CD4-positive, CD25-positive, alpha-beta regulatory T cell (primary cell): ENCODE data around the gene LMX1A. TPM values are rescaled to one million over a fixed set of nuclear protein-coding genes. Genes with fewer than 3 reads are reported as not detected.

Experiments used
- ATAC-seq, 2 donors: fragments of 150-1000 bp; cut with Tn5 transposase; one replicate each; pipeline ENCODE4 v1.10.0; 2021; ENCODE audit warnings: low read depth in 2 of 2, moderate number of reproducible peaks in 2 of 2, moderate library complexity in 1 of 2
- DNase-seq, 3 donors: peaks; one replicate each; pipeline versions ENCODE4 v3.0.0 to v3.0.0-alpha.2; 2012 to 2022; ENCODE audit warnings: mixed read lengths in 1 of 3
- H3K27ac ChIP-seq: one replicate; pipeline ENCODE4 v1.7.0; 2013; ENCODE audit warnings: mild to moderate bottlenecking, low read length; ENCODE audit not compliant: insufficient read depth, poor library complexity, severe bottlenecking
- H3K27me3 ChIP-seq: one replicate; pipeline ENCODE4 v1.7.0; 2013; ENCODE audit warnings: low read length; ENCODE audit not compliant: control insufficient read depth, insufficient read depth
- H3K36me3 ChIP-seq: one replicate; pipeline ENCODE4 v1.7.0; 2013; ENCODE audit warnings: mild to moderate bottlenecking, low read length, moderate library complexity; ENCODE audit not compliant: control insufficient read depth, insufficient read depth
- H3K4me1 ChIP-seq: 2 replicates; pipeline ENCODE4 v1.7.0; 2013; ENCODE audit warnings: mild to moderate bottlenecking, low read length; ENCODE audit not compliant: insufficient read depth, control insufficient read depth, poor library complexity, severe bottlenecking
- H3K4me3 ChIP-seq: one replicate; pipeline ENCODE4 v1.7.0; 2013; ENCODE audit warnings: low read depth, mild to moderate bottlenecking, low read length, moderate library complexity
- H3K9me3 ChIP-seq, 2 experiments: 1 replicate in 1 of 2; 2 replicates in 1 of 2; pipeline ENCODE4 v1.7.0; 2013; ENCODE audit warnings: low read length in 2 of 2, mild to moderate bottlenecking in 1 of 2, moderate library complexity in 1 of 2; ENCODE audit not compliant: control insufficient read depth in 2 of 2
- H3K27ac Mint-ChIP-seq, 3 donors: one replicate each; pipeline ENCODE4 v1.8.0; 2020 to 2022; ENCODE audit warnings: mild to moderate bottlenecking in 3 of 3, mixed read lengths in 3 of 3, moderate library complexity in 2 of 3
- H3K27me3 Mint-ChIP-seq: one replicate; pipeline ENCODE4 v1.8.0; 2022; ENCODE audit warnings: mild to moderate bottlenecking, mixed read lengths
- H3K36me3 Mint-ChIP-seq: one replicate; pipeline ENCODE4 v1.8.0; 2020; ENCODE audit warnings: mixed read lengths
- H3K4me1 Mint-ChIP-seq, 4 donors: one replicate each; pipeline ENCODE4 v1.8.0; 2020 to 2022; ENCODE audit warnings: mixed read lengths in 4 of 4, mild to moderate bottlenecking in 1 of 4
- H3K4me3 Mint-ChIP-seq, 4 donors: one replicate each; pipeline ENCODE4 v1.8.0; 2020 to 2022; ENCODE audit warnings: mild to moderate bottlenecking in 4 of 4, mixed read lengths in 4 of 4, moderate library complexity in 3 of 4
- H3K9me3 Mint-ChIP-seq, 7 donors: one replicate each; pipeline ENCODE4 v1.8.0; 2020 to 2022; ENCODE audit warnings: mixed read lengths in 7 of 7, mild to moderate bottlenecking in 3 of 7, moderate library complexity in 2 of 7
- polyA plus RNA-seq, 4 donors: library from polyadenylated mRNA; unstranded; fragments of 300-500 nt; fragmentation: Illumina TruSeq; gene quantifications; one replicate each; pipeline ENCODE4 v1.2.3, GENCODE V29; 2021
- total RNA-seq: library from RNA; stranded (reverse); gene quantifications from one replicate; pipeline ENCODE4 v1.2.3, GENCODE V29; 2022

Gene LMX1A
- total and polyA plus RNA-seq, 5 donors from 2014 or later, result not detected

DNA sequence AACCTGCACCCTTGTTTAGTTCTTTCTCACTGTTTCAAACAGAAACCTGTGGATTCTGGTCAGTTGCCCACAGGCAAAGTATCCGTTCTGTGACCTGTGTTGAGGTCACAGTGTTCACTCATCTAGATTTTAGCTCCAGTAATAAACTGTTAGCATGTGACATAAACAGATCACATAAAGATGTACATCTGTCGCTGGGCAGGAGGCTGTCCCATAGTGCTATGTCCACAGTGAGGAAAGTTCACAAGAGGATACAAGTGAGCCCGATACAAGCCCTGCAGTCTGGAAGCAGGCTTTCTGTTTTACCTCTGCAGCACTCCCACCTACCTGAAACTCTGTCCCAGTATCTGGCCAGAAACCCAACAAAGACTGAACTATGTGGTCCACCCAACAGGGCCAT is 28.4 kb downstream of the LMX1A start:
- Histone ChIP-seq H3K36me3 (no peaks in the 10 kb centered on the region), H3K4me1 (no peaks in the 10 kb centered on the region), H3K4me3 (no peak overlapping the region), H3K27ac (no peak overlapping the region), H3K27me3 (peaks cover 8% of the 10 kb centered on the region), H3K9me3 (no peaks in the 10 kb centered on the region)
- ATAC-seq (no peak), DNase-seq (no peak)
- Mint-ChIP-seq H3K27ac (no peak overlapping the region), H3K36me3 (no peaks in the 10 kb centered on the region), H3K9me3 (peaks cover 0 to 5% (median 0%) of the 10 kb centered on the region in 7 donors), H3K27me3 (peaks cover 43% of the 10 kb centered on the region), H3K4me1 (no peaks in the 10 kb centered on the region), H3K4me3 (no peak overlapping the region)

DNA sequence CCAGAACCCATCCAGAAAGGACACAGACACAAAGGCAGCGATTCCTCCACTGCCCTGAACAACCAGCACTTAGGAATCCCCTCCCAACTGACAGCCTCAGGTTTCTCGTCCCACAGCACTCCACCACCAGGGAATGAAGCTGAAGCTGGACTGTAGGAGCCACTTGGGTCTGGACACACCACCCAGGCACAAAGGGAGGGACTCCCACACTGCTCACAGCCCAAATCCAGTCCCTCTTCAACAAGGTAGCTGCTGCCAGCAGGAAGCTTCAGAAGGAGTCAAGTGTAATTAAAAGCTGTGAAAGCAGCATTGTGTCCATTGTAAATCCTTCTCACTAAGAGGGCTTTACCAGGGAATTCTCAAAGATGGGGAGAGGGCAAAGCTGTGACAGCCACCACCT is 29.0 kb downstream of the LMX1A start:
- H3K27me3 ChIP-seq, result peaks cover 8% of the 10 kb centered on the region
- no peaks in the 10 kb centered on the region for H3K36me3 ChIP-seq
- H3K27me3 Mint-ChIP-seq, result peaks cover 48% of the 10 kb centered on the region
- H3K36me3 Mint-ChIP-seq, result no peaks in the 10 kb centered on the region
- no peak overlapping the region for H3K27ac ChIP-seq
- H3K4me3 Mint-ChIP-seq, result no peak overlapping the region
- no peaks in the 10 kb centered on the region for H3K4me1 Mint-ChIP-seq
- no peaks in the 10 kb centered on the region for H3K4me1 ChIP-seq
- peaks cover 0 to 5% (median 0%) of the 10 kb centered on the region in 7 donors for H3K9me3 Mint-ChIP-seq
- no peak overlapping the region for H3K4me3 ChIP-seq
- DNase-seq, result no peak
- H3K27ac Mint-ChIP-seq, result no peak overlapping the region
- H3K9me3 ChIP-seq, result no peaks in the 10 kb centered on the region
- ATAC-seq, result no peak

DNA sequence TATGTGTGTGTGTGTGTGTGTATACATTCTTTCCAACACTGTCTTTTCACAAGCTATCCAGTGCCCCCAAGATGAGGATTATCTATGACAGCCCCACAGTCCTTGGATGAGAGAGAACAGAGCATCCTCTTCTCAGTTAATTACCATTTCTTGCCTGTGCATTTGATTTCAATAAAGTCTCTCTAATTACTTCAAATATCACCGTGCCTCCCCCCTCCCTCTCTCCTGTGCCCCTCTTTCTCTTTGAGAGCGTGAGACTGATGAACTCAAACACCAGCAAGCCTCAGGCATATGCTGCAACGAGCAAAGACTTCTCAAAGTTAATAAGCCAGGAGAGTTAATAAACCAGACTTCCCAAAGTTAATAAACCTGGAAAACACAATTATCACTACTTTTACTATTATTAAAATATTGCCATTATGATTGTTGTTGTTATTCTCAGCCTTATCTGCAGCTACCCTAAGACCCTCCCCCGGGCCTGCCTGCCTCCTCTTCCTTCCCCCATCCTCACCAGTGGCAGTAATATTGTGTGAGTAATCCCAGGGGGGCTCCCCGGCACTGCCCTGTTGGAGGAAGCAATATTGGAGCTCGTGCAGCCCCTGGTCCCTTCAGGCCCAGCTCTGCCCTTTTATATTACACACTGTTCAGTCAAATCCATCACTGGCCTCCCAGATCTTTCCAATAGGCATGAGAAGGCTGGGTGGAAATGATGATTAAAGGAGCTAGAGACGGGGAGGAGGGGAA is 30.9 kb downstream of the LMX1A start:
- Mint-ChIP-seq H3K27ac (no peak overlapping the region), H3K27me3 (peaks cover 58% of the 10 kb centered on the region), H3K9me3 (peaks cover 0 to 6% (median 0%) of the 10 kb centered on the region in 7 donors), H3K4me3 (no peak overlapping the region), H3K36me3 (no peaks in the 10 kb centered on the region), H3K4me1 (no peaks in the 10 kb centered on the region)
- no peak overlapping the region for H3K4me3 ChIP-seq
- H3K9me3 ChIP-seq, result no peaks in the 10 kb centered on the region
- no peak for DNase-seq
- H3K4me1 ChIP-seq, result no peaks in the 10 kb centered on the region
- ATAC-seq, result no peak
- H3K36me3 ChIP-seq, result no peaks in the 10 kb centered on the region
- H3K27me3 ChIP-seq, result peaks cover 6% of the 10 kb centered on the region
- H3K27ac ChIP-seq, result no peak overlapping the region

DNA sequence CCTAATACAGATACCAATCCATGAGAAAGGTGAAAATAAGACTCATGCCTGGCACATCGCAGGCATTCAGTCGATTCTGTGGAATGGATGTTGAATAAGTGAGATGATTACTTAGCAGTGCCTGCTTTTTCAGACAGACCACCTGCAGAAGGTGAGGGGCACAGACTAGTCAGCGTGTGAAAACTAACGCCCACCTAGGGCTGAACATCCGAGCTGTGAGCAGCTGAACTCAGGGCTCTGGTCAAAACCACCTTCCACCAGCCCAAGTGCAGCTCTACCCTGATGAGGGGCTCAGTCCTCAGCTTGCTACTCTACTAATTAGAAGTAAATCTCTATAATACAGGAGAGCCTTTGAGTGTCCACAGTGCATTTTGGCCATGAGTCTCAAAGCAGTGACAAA is 32.5 kb downstream of the LMX1A start:
- Histone ChIP-seq H3K27ac (no peak overlapping the region), H3K27me3 (peaks cover 4% of the 10 kb centered on the region), H3K4me1 (no peaks in the 10 kb centered on the region), H3K4me3 (no peak overlapping the region), H3K9me3 (no peaks in the 10 kb centered on the region), H3K36me3 (no peaks in the 10 kb centered on the region)
- H3K27ac Mint-ChIP-seq, result no peak overlapping the region
- peaks cover 0 to 6% (median 0%) of the 10 kb centered on the region in 7 donors for H3K9me3 Mint-ChIP-seq
- no peak for DNase-seq
- H3K27me3 Mint-ChIP-seq, result peaks cover 60% of the 10 kb centered on the region
- ATAC-seq, result no peak
- H3K4me1 Mint-ChIP-seq, result no peaks in the 10 kb centered on the region
- H3K36me3 Mint-ChIP-seq, result no peaks in the 10 kb centered on the region
- no peak overlapping the region for H3K4me3 Mint-ChIP-seq

DNA sequence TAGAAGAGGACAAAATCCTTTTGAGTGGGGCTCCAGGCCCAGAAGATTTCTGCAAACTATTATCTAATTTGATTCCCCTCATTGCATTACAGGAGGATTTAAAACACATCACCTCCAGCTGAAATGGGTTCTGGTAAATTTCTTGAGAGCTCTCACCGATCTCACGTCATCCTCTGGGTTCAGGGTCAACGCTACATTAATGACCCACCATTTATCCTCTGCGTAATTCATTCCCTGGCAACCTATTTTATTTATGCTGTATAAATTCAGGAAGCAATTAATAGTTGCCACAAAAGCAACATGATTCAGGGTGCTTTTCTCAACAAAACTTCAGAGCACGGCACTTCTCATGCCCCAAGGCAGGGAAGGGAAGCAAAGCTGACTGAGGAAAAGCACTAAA is 38.9 kb downstream of the LMX1A start:
- no peaks in the 10 kb centered on the region for H3K4me1 ChIP-seq
- H3K27me3 ChIP-seq, result no peaks in the 10 kb centered on the region
- H3K27ac ChIP-seq, result no peak overlapping the region
- Mint-ChIP-seq H3K27me3 (peaks cover 36% of the 10 kb centered on the region), H3K4me1 (no peaks in the 10 kb centered on the region), H3K9me3 (peaks cover 0 to 4% (median 1%) of the 10 kb centered on the region in 7 donors), H3K27ac (no peak overlapping the region), H3K36me3 (no peaks in the 10 kb centered on the region), H3K4me3 (no peak overlapping the region)
- no peak overlapping the region for H3K4me3 ChIP-seq
- no peaks in the 10 kb centered on the region for H3K36me3 ChIP-seq
- ATAC-seq (no peak), DNase-seq (no peak)
- H3K9me3 ChIP-seq, result no peaks in the 10 kb centered on the region

DNA sequence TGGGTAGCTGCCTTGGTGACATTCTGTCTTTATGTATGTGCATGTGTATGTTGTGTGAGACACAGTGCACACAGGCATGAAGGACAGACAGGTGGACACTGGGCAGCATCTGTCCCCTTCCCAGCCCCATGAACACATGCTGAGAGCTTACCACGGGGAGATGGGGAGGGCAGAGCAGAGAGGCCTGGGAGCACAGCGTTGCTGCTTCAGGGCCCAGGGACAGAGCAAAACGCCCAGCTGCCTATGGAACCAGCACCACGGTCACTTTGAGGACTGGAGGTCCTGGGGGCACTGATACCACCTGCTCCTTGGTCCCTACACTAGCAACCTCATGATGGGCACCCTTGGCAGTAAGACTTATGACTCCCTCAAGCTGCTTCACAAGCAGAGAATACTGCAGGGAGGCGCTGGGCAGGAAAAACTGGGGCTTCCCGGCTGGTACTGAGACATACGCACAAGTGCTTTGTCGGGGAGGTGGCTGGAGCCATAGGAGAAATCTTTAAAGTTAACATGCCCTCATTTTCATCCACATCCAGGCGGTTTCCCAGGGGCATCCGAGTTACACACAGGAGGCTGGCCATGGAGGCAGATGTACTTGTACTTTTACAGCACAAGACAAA is 40.3 kb downstream of the LMX1A start:
- H3K27me3 Mint-ChIP-seq, result peaks cover 27% of the 10 kb centered on the region
- no peak overlapping the region for H3K27ac ChIP-seq
- H3K4me3 Mint-ChIP-seq, result no peak overlapping the region

DNA sequence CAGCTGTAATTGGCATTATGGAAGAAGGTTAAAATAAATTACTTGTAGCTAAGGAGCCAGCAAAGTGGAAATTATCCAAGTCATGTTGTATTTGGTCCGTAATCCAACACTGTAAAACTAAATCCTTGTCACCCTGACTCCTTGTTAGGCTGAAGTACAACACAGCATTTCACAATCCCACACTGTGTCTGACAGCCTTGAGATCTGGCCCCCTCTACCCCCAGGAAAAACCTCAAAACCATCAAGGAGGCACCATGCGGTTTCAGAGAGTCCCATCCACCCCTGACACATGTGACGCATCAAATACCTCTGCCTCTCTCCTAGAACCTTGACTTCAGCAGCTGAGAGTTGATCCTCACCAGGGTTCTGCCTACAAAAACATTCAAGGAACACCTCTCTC is 41.0 kb downstream of the LMX1A start:
- Histone ChIP-seq H3K27ac (no peak overlapping the region), H3K27me3 (no peaks in the 10 kb centered on the region), H3K4me3 (no peak overlapping the region), H3K9me3 (no peaks in the 10 kb centered on the region), H3K36me3 (no peaks in the 10 kb centered on the region), H3K4me1 (no peaks in the 10 kb centered on the region)
- Mint-ChIP-seq H3K9me3 (peaks cover 0 to 5% (median 0%) of the 10 kb centered on the region in 7 donors), H3K36me3 (no peaks in the 10 kb centered on the region), H3K4me1 (no peaks in the 10 kb centered on the region), H3K4me3 (no peak overlapping the region), H3K27ac (no peak overlapping the region), H3K27me3 (peaks cover 26% of the 10 kb centered on the region)
- ATAC-seq (no peak), DNase-seq (no peak)

More for the DNA sequence above, 40.3 kb downstream of the LMX1A start:
- no peak overlapping the region for H3K27ac Mint-ChIP-seq
- DNase-seq, result no peak
- Histone ChIP-seq H3K4me1 (no peaks in the 10 kb centered on the region), H3K27me3 (no peaks in the 10 kb centered on the region), H3K4me3 (no peak overlapping the region), H3K9me3 (no peaks in the 10 kb centered on the region), H3K36me3 (no peaks in the 10 kb centered on the region)
- H3K9me3 Mint-ChIP-seq, result peaks cover 0 to 5% (median 0%) of the 10 kb centered on the region in 7 donors
- no peaks in the 10 kb centered on the region for H3K36me3 Mint-ChIP-seq
- no peak for ATAC-seq
- no peaks in the 10 kb centered on the region for H3K4me1 Mint-ChIP-seq

DNA sequence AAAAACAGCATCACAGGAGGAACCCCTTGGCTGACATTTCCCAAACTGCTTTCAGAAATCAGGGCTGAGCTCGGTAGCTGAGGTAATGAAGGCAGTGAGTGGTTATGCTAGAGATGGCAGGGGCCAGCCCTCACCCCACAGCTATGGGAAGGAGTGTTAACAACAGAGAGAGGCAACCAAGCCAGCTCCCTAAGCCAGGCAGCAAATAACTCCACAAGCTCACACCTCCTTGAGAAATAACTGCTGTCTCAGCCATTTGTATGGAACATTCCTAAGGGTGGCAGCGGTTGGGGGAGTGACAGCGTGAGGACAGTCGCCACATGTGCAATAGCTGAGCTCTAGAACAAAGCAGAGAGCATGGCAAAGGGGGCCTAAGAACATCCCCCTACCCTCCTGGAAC is 42.6 kb downstream of the LMX1A start:
- H3K4me3 ChIP-seq, result no peak overlapping the region
- H3K9me3 ChIP-seq, result no peaks in the 10 kb centered on the region
- no peak for DNase-seq
- peaks cover 23% of the 10 kb centered on the region for H3K27me3 Mint-ChIP-seq
- no peaks in the 10 kb centered on the region for H3K4me1 ChIP-seq
- no peak overlapping the region for H3K27ac Mint-ChIP-seq
- H3K36me3 ChIP-seq, result no peaks in the 10 kb centered on the region
- peaks cover 0 to 5% (median 0%) of the 10 kb centered on the region in 7 donors for H3K9me3 Mint-ChIP-seq
- H3K27ac ChIP-seq, result no peak overlapping the region
- no peaks in the 10 kb centered on the region for H3K36me3 Mint-ChIP-seq
- H3K4me3 Mint-ChIP-seq, result no peak overlapping the region
- no peaks in the 10 kb centered on the region for H3K4me1 Mint-ChIP-seq
- ATAC-seq, result no peak
- peaks cover 4% of the 10 kb centered on the region for H3K27me3 ChIP-seq
